HepG2 (cell line): ENCODE results near the gene P2RY12. TPM values are rescaled to one million over a fixed set of nuclear protein-coding genes. Genes with fewer than 3 reads are reported as not detected.

Source experiments
- ATAC-seq: fragments of 200-7000 bp; cut with Tn5 transposase; 3 replicates; pipeline ENCODE4 v1.9.1; 2020; ENCODE audit warnings: mild to moderate bottlenecking, moderate library complexity
- BruUV-seq: library from RNA; stranded (reverse); fragments of 400-500 nt; replicated peaks from 2 replicates; lab custom pipeline; 2021; lab: Mats Ljungman, UMichigan
- CTCF ChIA-PET: fragments of 300-600 bp; formaldehyde crosslinking; extraction: SDS; loops from one replicate; lab custom pipeline; 2021; ENCODE audit warnings: low total read pairs, inconsistent platforms, low intra/inter-chr PET ratio; lab: Yijun Ruan, JAX
- POLR2A ChIA-PET: fragments of 350-600 bp; sonication (Branson Sonifier 250); formaldehyde crosslinking; loops from one replicate; lab custom pipeline; 2020; ENCODE audit warnings: antibody characterized with exemption, inconsistent platforms; lab: Yijun Ruan, JAX
- DNase-seq: peaks from one replicate; pipeline ENCODE4 v3.0.0-alpha.2; 2015; ENCODE audit warnings: low spot score
- FAIRE-seq: peaks from 3 replicates; lab custom pipeline; 2011; peaks lifted over from hg19 to GRCh38; lab: Jason Lieb, UNC
- H2AFZ ChIP-seq: one replicate; pipeline ENCODE4 v1.6.1; 2011; ENCODE audit warnings: low read length, inconsistent platforms
- H3K27ac ChIP-seq: fragments of 300-600 bp; 3 replicates; pipeline ENCODE4 v1.8.0; 2011; ENCODE audit warnings: mixed run types, mild to moderate bottlenecking, mixed read lengths, low read length, inconsistent platforms; ENCODE audit not compliant: insufficient read depth; ENCODE audit errors: extremely low read length
- H3K27me3 ChIP-seq, 2 experiments: fragments of 200-600 bp in 1 of 2; 2 replicates in 1 of 2; 3 replicates in 1 of 2; pipeline versions ENCODE4 v1.6.0 to v1.8.0; 2011; ENCODE audit warnings: low read length in 2 of 2, mild to moderate bottlenecking in 2 of 2, moderate library complexity in 2 of 2, inconsistent platforms in 1 of 2; ENCODE audit not compliant: insufficient read depth in 2 of 2, control insufficient read depth in 1 of 2
- H3K36me3 ChIP-seq, 2 experiments: fragments of 200-600 bp in 1 of 2; replicated peaks in 1 of 2; 2 replicates in 1 of 2; 3 replicates in 1 of 2; pipeline versions ENCODE4 v1.5.1 to v1.8.0; 2011; ENCODE audit warnings: low read length in 2 of 2, inconsistent platforms in 1 of 2; ENCODE audit not compliant: insufficient read depth in 2 of 2, control insufficient read depth in 1 of 2
- H3K4me1 ChIP-seq: 2 replicates; pipeline ENCODE4 v1.5.1; 2012; ENCODE audit warnings: low read length, inconsistent platforms; ENCODE audit not compliant: insufficient read depth
- H3K4me2 ChIP-seq: 2 replicates; pipeline ENCODE4 v1.6.0; 2011; ENCODE audit warnings: low read depth, low read length, inconsistent platforms
- H3K4me3 ChIP-seq, 3 experiments: fragments of 200-600 bp in 1 of 3; sonication (generic), shearing (Covaris generic) in 1 of 3; replicated peaks in 1 of 3; 2 replicates each; pipeline ENCODE4 v1.5.1; 2011 to 2016; ENCODE audit warnings: low read length in 3 of 3, inconsistent platforms in 2 of 3, low read depth in 2 of 3, mild to moderate bottlenecking in 2 of 3, control low read depth in 1 of 3, mixed read lengths in 1 of 3; ENCODE audit not compliant: insufficient read depth in 1 of 3
- H3K79me2 ChIP-seq: one replicate; pipeline ENCODE4 v1.6.1; 2011; ENCODE audit warnings: low read length, inconsistent platforms; ENCODE audit not compliant: insufficient read depth
- H3K9ac ChIP-seq: 2 replicates; pipeline ENCODE4 v1.6.0; 2011; ENCODE audit warnings: mild to moderate bottlenecking, low read depth, low read length, inconsistent platforms; ENCODE audit not compliant: insufficient read depth
- H3K9me3 ChIP-seq: 2 replicates; pipeline ENCODE4 v1.5.1; 2012; ENCODE audit warnings: mild to moderate bottlenecking, low read length
- H4K20me1 ChIP-seq: 2 replicates; pipeline ENCODE4 v1.6.0; 2011; ENCODE audit warnings: inconsistent platforms, mild to moderate bottlenecking, low read length, moderate library complexity; ENCODE audit not compliant: insufficient read depth
- CBX5 ChIP-seq: sonication (generic); formaldehyde crosslinking; IDR thresholded peaks from 2 replicates; pipeline ENCODE4 v1.4.0; 2020; ENCODE audit warnings: missing genetic modification reagents, borderline replicate concordance
- FOXA3 ChIP-seq: IDR thresholded peaks from 2 replicates; pipeline ENCODE4 v1.6.1; 2016; ENCODE audit warnings: missing genetic modification reagents, missing compliant biosample characterization
- GLI4 ChIP-seq: sonication (generic); formaldehyde crosslinking; IDR thresholded peaks from 2 replicates; pipeline ENCODE4 v1.5.1; 2020; ENCODE audit warnings: missing genetic modification reagents, mild to moderate bottlenecking, moderate library complexity, borderline replicate concordance
- HNRNPK ChIP-seq: fragments of 200-400 bp; formaldehyde crosslinking; IDR thresholded peaks from 2 replicates; pipeline ENCODE4 v1.6.1; 2018; ENCODE audit warnings: low read length, low read depth, moderate library complexity, mild to moderate bottlenecking; ENCODE audit not compliant: poor library complexity, severe bottlenecking
- JUNB ChIP-seq: sonication (generic); formaldehyde crosslinking; IDR thresholded peaks from 2 replicates; pipeline ENCODE4 v1.8.0; 2022; ENCODE audit warnings: missing genetic modification reagents, mild to moderate bottlenecking, borderline replicate concordance
- KLF15 ChIP-seq: sonication (generic); formaldehyde crosslinking; IDR thresholded peaks from 2 replicates; pipeline ENCODE4 v1.8.1; 2023; ENCODE audit warnings: borderline replicate concordance, mild to moderate bottlenecking, inconsistent platforms, missing genetic modification reagents, mixed read lengths
- NFYC ChIP-seq: IDR thresholded peaks from 2 replicates; pipeline ENCODE4 v1.6.1; 2016; ENCODE audit warnings: missing genetic modification reagents, missing compliant biosample characterization
- SP4 ChIP-seq: sonication (generic); formaldehyde crosslinking; IDR thresholded peaks from 2 replicates; pipeline ENCODE4 v1.8.1; 2023; ENCODE audit warnings: mild to moderate bottlenecking, missing genetic modification reagents
- U2AF2 ChIP-seq: fragments of 200-400 bp; formaldehyde crosslinking; IDR thresholded peaks from 2 replicates; pipeline ENCODE4 v1.6.1; 2017; ENCODE audit warnings: low read depth, mild to moderate bottlenecking, low read length
- XRCC5 ChIP-seq: fragments of 200-400 bp; formaldehyde crosslinking; optimal IDR thresholded peaks from 2 replicates; pipeline ENCODE3; 2017; ENCODE audit warnings: mild to moderate bottlenecking, low read length
- YY1 ChIP-seq: IDR thresholded peaks from 2 replicates; pipeline ENCODE4 v1.6.1; 2011; ENCODE audit warnings: low read length, low read depth, moderate library complexity, mild to moderate bottlenecking; ENCODE audit not compliant: insufficient read depth, insufficient replicate concordance
- ZNF160 ChIP-seq: sonication (generic); formaldehyde crosslinking; IDR thresholded peaks from 2 replicates; pipeline ENCODE4 v1.8.0; 2022; ENCODE audit warnings: mild to moderate bottlenecking, inconsistent platforms, missing genetic modification reagents
- ZNF20 ChIP-seq: sonication (generic); formaldehyde crosslinking; IDR thresholded peaks from 2 replicates; pipeline ENCODE4 v1.4.0; 2020; ENCODE audit warnings: mild to moderate bottlenecking, moderate library complexity, missing genetic modification reagents
- ZNF512B ChIP-seq: sonication (generic); formaldehyde crosslinking; IDR thresholded peaks from 2 replicates; pipeline ENCODE4 v1.5.1; 2020; ENCODE audit warnings: missing genetic modification reagents, mild to moderate bottlenecking, borderline replicate concordance
- WGBS: methylation state at CpG from one replicate; pipeline ENCODE4 v1.1.6; 2017; ENCODE audit warnings: low lambda C conversion rate; 5-methylcytosine and 5-hydroxymethylcytosine counted together
- in situ Hi-C: cut with HindIII; loops from 2 replicates; pipeline ENCODE4 v1.10.0; 2017; ENCODE audit warnings: low pct_unique_long_range_greater_than_20kb; ENCODE audit not compliant: extremely low pct_ligation_motif_present
- intact Hi-C: fragments of 100-400 bp; cut with micrococcal nuclease; formaldehyde crosslinking; loops from one replicate; pipeline ENCODE4 v1.10.0; 2022; ENCODE audit not compliant: unreplicated experiment
- polyA plus RNA-seq, 8 experiments: library from polyadenylated mRNA; depleted of rRNA in 3 of 8; stranded (reverse) in 7 of 8; unstranded in 1 of 8; fragments of >200 nt; fragmentation: Illumina TruSeq in 4 of 8; extraction: Trizol in 4 of 8; gene quantifications; 2 replicates each; pipeline versions ENCODE4 v1.2.1 to v1.2.3, GENCODE V29; 2011 to 2016; ENCODE audit warnings: low read depth in 4 of 8, missing spikeins in 1 of 8, mixed read lengths in 1 of 8; ENCODE audit not compliant: insufficient read depth in 1 of 8
- total RNA-seq, 5 experiments: library from RNA; depleted of rRNA; stranded (reverse); fragments of >200 nt; fragmentation: Illumina TruSeq; extraction: Trizol; gene quantifications; 2 replicates each; pipeline ENCODE4 v1.2.3, GENCODE V29; 2016; ENCODE audit warnings: low read depth in 1 of 5
- TF ChIP-seq, protein P1 (sequence below): sonication (generic); formaldehyde crosslinking; IDR thresholded peaks from 2 replicates; pipeline ENCODE4 v1.4.0; 2020; ENCODE audit warnings: mild to moderate bottlenecking, low read depth, missing genetic modification reagents
- TF ChIP-seq, protein P2 (sequence below): sonication (generic); formaldehyde crosslinking; IDR thresholded peaks from 2 replicates; pipeline ENCODE4 v1.5.0; 2020; ENCODE audit warnings: missing genetic modification reagents

The P2RY12 gene
- total and polyA plus RNA-seq, 2 of the 13 experiments (the other 11 are each of a cell fraction or from before 2014, with no cell fraction given): not detected

- Histone ChIP-seq H3K9me3 (no peaks in the 10 kb centered on the region), H3K27ac (no peak overlapping the region), H3K4me1 (no peaks in the 10 kb centered on the region), H3K27me3 (no peaks in the 10 kb centered on the region), H3K36me3 (no peaks in the 10 kb centered on the region), H3K79me2 (no peaks in the 10 kb centered on the region), H3K9ac (no peak overlapping the region), H4K20me1 (no peaks in the 10 kb centered on the region), H3K4me3 (no peak overlapping the region), H3K4me2 (no peak overlapping the region), H2AFZ (no peak overlapping the region)
- no peak for TF ChIP-seq CBX5 (CRISPR knock-in tag)
- no peak for TF ChIP-seq KLF15 (CRISPR knock-in tag)
- TF ChIP-seq ZNF160 (CRISPR knock-in tag): no peak
- no peak for TF ChIP-seq ZNF20 (CRISPR knock-in tag)
- TF ChIP-seq FOXA3 (CRISPR knock-in tag): no peak
- TF ChIP-seq JUNB (CRISPR knock-in tag): no peak
- TF ChIP-seq NFYC (CRISPR knock-in tag): no peak
- TF ChIP-seq U2AF2: no peak
- no peak for TF ChIP-seq YY1
- TF ChIP-seq, protein P1, sequence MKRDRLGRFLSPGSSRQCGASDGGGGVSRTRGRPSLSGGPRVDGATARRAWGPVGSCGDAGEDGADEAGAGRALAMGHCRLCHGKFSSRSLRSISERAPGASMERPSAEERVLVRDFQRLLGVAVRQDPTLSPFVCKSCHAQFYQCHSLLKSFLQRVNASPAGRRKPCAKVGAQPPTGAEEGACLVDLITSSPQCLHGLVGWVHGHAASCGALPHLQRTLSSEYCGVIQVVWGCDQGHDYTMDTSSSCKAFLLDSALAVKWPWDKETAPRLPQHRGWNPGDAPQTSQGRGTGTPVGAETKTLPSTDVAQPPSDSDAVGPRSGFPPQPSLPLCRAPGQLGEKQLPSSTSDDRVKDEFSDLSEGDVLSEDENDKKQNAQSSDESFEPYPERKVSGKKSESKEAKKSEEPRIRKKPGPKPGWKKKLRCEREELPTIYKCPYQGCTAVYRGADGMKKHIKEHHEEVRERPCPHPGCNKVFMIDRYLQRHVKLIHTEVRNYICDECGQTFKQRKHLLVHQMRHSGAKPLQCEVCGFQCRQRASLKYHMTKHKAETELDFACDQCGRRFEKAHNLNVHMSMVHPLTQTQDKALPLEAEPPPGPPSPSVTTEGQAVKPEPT: no peak
- TF ChIP-seq, protein P2, sequence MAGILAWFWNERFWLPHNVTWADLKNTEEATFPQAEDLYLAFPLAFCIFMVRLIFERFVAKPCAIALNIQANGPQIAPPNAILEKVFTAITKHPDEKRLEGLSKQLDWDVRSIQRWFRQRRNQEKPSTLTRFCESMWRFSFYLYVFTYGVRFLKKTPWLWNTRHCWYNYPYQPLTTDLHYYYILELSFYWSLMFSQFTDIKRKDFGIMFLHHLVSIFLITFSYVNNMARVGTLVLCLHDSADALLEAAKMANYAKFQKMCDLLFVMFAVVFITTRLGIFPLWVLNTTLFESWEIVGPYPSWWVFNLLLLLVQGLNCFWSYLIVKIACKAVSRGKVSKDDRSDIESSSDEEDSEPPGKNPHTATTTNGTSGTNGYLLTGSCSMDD (CRISPR knock-in tag): no peak
- no peak for TF ChIP-seq GLI4 (CRISPR knock-in tag)
- TF ChIP-seq ZNF512B (CRISPR knock-in tag): no peak
- TF ChIP-seq HNRNPK: no peak
- no peak for TF ChIP-seq XRCC5
- TF ChIP-seq SP4: no peak
- no peak for FAIRE-seq
- CTCF ChIA-PET: no interaction called here
- BruUV-seq: no TSS peak
- POLR2A ChIA-PET: no interaction called here
- intact Hi-C loops (no loop called here), in situ Hi-C loops (no loop called here)
- no peak for ATAC-seq
- no peak for DNase-seq
- 48% methylated on average over 4 of the region's 5 CpGs for WGBS
These were observed 2.9 kb upstream of the P2RY12 start for GRCh38 chr3:151387432-151387831.
